ENCODE data around the gene PGC.

The PGC gene

DNA sequence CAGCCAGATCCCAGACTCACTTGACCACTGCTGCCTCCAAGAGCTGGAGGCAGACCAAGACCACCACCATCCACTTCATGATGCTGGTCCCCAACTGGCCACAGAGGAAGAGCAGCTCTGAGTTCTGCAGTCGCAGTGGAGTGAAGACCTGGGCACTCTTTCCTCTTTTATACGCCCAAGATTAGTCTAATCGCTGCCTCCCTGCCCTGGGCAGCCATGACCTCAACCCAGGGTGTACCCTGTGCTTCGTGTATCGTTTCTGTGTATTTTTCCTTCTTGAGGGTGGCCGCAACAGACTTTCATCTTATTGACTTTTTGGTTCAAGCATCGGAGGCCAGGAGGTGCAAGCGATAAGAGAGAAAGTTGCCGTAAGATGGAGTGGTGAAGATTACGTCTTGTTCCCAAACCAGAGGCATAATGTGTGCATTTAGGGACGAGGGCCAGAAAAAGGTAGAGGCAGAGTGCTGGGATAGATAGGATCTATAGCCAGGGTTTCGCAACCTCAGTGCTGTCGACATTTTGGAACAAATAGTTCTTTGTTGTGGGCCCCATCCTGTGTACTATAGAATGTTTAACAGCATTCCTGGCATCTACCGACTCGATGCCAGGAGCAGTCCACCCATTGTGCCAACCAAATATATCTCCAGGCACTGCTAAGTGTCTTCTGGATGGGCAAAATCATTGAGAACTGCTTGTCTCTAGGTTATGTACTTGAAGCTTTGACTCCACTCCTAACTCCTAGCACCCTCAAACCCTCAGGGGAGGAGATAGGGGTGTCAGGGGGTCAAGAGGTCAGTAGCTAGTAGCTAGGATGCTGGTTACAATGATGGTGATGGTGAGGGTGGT is at the start of gene PGC:
Gene PGC (minus strand): TSS at position 142 of the 846 bp plus-strand sequence. CDS start 63 bp downstream, at position 79.
- in situ Hi-C loops (cut with MboI; ENCODE audit: low sequenced_read_pairs), result no loop called here

- in situ Hi-C loops (cut with MboI; ENCODE audit: low sequenced_read_pairs), result no loop called here
Observed at GRCh38 chr6:41796474-41796873, 49.3 kb upstream of the PGC start.

GRCh38 chr6:41791984-41792383 is 44.8 kb upstream of the PGC start:
- in situ Hi-C loops (cut with MboI; ENCODE audit: low sequenced_read_pairs), result no loop called here

DNA sequence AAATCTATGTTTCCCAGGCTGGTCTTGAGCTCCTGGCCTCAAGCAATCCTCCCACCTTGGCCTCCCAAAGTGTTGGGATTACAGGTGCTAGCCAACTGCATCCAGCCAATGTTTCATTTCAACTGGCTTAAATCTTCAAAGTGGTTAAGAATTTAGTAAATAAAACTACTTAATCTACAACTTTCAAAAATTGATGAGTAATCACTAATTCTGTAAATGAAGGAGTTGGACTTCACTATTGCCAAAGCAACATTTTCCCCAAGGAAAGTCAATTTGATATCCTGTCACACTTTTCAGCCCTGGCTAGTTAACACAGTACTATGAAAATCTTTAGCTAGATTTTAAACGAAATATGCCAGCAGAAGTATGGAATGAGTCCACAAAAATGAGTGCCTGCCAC is 44.1 kb upstream of the PGC start:
- in situ Hi-C loops (cut with MboI; ENCODE audit: low sequenced_read_pairs), result no loop called here

- in situ Hi-C loops (cut with MboI; ENCODE audit: low sequenced_read_pairs), result no loop called here
Observed at GRCh38 chr6:41790045-41790444, 42.8 kb upstream of the PGC start.

DNA sequence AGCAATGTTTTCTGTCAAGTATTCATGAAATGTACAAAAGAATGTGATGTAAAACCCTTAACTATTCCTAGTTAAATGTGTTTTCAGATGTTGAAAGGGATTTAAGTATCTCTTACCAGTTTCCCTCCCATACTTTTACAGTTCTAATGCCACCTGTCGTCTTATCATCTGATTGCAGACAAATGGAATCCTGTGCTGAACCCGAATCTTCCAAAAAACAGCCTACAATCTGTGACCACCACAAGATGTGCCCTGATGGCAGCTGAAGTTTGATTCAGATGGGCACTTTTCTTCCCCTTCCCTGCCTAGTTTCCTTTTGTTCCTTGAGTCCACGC is 42.2 kb upstream of the PGC start:
- in situ Hi-C loops (cut with MboI; ENCODE audit: low sequenced_read_pairs), result loop anchor here (10.0 kb wide), 1 partner anchor 255 kb away; no protein-coding TSS in a partner anchor

GRCh38 chr6:41787219-41787917 is 40.2 kb upstream of the PGC start, which contains the start of gene TOMM6:
TOMM6 (plus strand) TSS chr6:41787694; CDS start chr6:41787698, 4 bp downstream.
- in situ Hi-C loops (cut with MboI; ENCODE audit: low sequenced_read_pairs), result loop anchor here (10.0 kb wide), 1 partner anchor 257 kb away; no protein-coding TSS in a partner anchor

GRCh38 chr6:41786451-41787218 is 39.4 kb upstream of the PGC start:
- in situ Hi-C loops (cut with MboI; ENCODE audit: low sequenced_read_pairs), result loop anchor here (10.0 kb wide), 1 partner anchor 258 kb away; no protein-coding TSS in a partner anchor

GRCh38 chr6:41785689-41786450 is 38.7 kb upstream of the PGC start:
- in situ Hi-C loops (cut with MboI; ENCODE audit: low sequenced_read_pairs), result loop anchor here (10.0 kb wide), 1 partner anchor 259 kb away; no protein-coding TSS in a partner anchor

GRCh38 chr6:41785254-41785653 is 38.1 kb upstream of the PGC start:
- in situ Hi-C loops (cut with MboI; ENCODE audit: low sequenced_read_pairs), result loop anchor here (10.0 kb wide), 1 partner anchor 260 kb away; no protein-coding TSS in a partner anchor

- in situ Hi-C loops (cut with MboI; ENCODE audit: low sequenced_read_pairs), result loop anchor here (10.0 kb wide), 1 partner anchor 260 kb away; no protein-coding TSS in a partner anchor
Observed at GRCh38 chr6:41784581-41785171, 37.5 kb upstream of the PGC start.

DNA sequence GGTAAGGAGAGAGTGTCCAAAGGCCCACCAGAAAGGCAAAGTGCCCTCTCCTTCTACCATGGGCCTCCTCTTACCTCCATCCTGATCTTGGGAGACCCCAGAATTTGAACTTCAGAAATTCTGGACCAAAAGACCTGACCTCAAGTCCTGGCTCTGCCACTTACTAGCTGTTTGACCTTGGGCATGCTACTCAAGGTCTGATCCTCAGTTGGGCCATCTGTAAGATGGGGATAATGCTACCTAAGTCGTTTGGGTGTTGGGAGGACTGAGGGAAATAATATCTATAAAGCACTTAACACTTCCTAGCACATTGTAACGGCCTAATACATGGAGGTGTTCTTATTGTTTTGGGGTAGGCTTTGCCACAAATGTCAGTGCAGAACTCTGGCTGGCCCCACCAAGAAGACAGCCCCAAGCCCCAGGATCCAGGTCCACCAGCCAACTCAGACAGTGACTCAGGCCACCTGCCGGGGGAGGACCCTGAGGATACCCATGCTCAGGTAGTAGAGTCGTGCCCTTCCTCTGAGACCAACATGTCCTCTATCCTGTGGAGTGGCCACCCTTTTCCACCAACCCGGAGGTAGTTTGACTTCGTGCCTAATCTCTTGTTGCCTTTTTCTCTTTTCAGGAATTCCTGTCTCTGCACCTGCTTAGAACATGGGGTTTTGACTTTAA is 36.0 kb upstream of the PGC start:
- in situ Hi-C loops (cut with MboI; ENCODE audit: low sequenced_read_pairs), result loop anchor here (10.0 kb wide), 1 partner anchor 262 kb away; no protein-coding TSS in a partner anchor

DNA sequence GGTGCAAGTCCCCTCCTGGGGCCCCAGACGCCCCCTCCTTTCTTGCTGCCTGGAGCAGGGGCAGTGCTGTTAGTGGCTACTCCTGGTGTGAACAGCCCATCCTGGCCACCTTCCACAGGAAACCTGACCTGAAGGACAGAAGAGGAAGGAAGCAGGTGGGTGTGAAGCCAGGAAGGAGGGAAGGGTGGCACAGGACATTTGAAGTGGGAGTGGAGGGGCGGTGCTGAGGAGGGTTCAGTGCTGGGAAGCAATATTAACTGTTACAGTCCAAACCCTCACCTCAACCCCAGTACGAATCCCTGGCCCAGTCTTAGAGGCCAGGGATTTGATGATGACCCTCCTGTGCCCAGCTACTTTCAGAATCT is 34.2 kb upstream of the PGC start:
- in situ Hi-C loops (cut with MboI; ENCODE audit: low sequenced_read_pairs), result loop anchor here (10.0 kb wide), 1 partner anchor 263 kb away; no protein-coding TSS in a partner anchor

- in situ Hi-C loops (cut with MboI; ENCODE audit: low sequenced_read_pairs), result loop anchor here (10.0 kb wide), 1 partner anchor 264 kb away; no protein-coding TSS in a partner anchor
Observed at GRCh38 chr6:41780551-41781365, 33.6 kb upstream of the PGC start, which contains the start of gene PRICKLE4. PRICKLE4 (plus strand) TSS chr6:41780782; CDS start chr6:41783474, 2,692 bp downstream.

DNA sequence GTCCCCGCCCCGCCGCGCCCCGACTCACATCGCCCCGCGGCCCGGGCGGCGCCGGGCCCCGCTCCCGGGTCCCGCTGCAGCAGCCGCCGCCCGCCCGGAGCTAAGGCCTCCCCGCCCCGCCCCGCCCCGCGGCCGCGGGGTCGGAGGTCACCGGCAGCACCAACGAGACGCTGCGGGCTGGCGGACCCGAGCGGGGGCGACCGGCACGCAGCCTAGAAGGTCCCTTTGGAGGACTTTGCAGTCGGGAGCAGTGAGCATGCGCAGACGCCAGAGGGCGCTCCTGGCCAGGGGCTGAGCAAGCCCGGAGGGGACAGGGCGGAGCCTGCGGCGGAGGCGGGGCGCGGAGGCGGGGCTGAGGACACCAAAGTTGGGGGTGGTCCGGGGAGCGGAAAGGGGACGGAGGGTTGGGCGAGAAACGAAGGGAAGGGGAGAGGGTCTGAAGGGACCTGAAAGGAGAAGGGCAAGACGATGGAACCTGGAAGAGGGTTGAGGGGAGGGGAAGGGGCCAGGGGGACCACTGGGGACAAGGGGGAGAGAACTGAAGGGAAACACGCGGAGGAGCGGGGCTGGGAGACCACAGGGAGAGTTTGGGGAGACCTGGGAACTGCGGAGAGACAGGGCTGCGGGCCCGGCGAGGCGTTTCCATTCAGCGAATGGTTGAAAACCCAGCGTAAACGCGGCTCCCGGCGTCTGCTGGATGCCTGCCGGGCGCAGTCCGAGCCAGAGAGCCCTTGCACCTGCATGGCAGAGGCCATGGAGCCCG is 32.8 kb upstream of the PGC start, which contains the start of gene FRS3:
Gene FRS3 (minus strand): TSS at position 113 of the 763 bp plus-strand sequence. CDS start 2,913 bp downstream, outside the sequence.
- in situ Hi-C loops (cut with MboI; ENCODE audit: low sequenced_read_pairs), result loop anchor here (10.0 kb wide), 2 partner anchors 85 to 265 kb away; no protein-coding TSS in a partner anchor

- in situ Hi-C loops (cut with MboI; ENCODE audit: low sequenced_read_pairs), result loop anchor here (10.0 kb wide), 1 partner anchor 85 kb away; no protein-coding TSS in a partner anchor
Observed at GRCh38 chr6:41779336-41779735, 32.1 kb upstream of the PGC start.

GRCh38 chr6:41778895-41779294 is 31.7 kb upstream of the PGC start:
- in situ Hi-C loops (cut with MboI; ENCODE audit: low sequenced_read_pairs), result loop anchor here (10.0 kb wide), 1 partner anchor 84 kb away; no protein-coding TSS in a partner anchor
